M059J (cell line): Measurements from ENCODE around the gene ARHGEF1. TPM values are rescaled to one million over a fixed set of nuclear protein-coding genes. Genes with fewer than 3 reads are reported as not detected.

Experiments
- DNase-seq: peaks from one replicate; pipeline ENCODE4 v3.0.0-alpha.2; 2012; ENCODE audit warnings: low read depth
- total RNA-seq: library from RNA; depleted of rRNA; stranded (reverse); fragments of >200 nt; shearing (Covaris generic); gene quantifications from 2 replicates; pipeline ENCODE4 v1.2.3, GENCODE V29; 2014

ARHGEF1 gene
- total RNA-seq, 1 experiment from 2014 or later = 41.7 TPM

GRCh38 chr19:41918095-41918494 lies 35.1 kb downstream of the ARHGEF1 start:
- DNase-seq = no peak

- DNase-seq = no peak
Observed at GRCh38 chr19:41918653-41919244, 35.8 kb downstream of the ARHGEF1 start.

- DNase-seq = no peak
Observed at GRCh38 chr19:41919948-41920712, 37.1 kb downstream of the ARHGEF1 start.

- DNase-seq = no peak
Observed at GRCh38 chr19:41920882-41921576, 38.0 kb downstream of the ARHGEF1 start.

GRCh38 chr19:41921577-41922576 lies 38.9 kb downstream of the ARHGEF1 start:
- DNase-seq = no peak

- DNase-seq = no peak
Observed at GRCh38 chr19:41922585-41922984, 39.6 kb downstream of the ARHGEF1 start.

- no peak for DNase-seq
Observed at GRCh38 chr19:41923045-41923788, 40.2 kb downstream of the ARHGEF1 start.

GRCh38 chr19:41924151-41925145 lies 41.5 kb downstream of the ARHGEF1 start:
- no peak for DNase-seq

- no peak for DNase-seq
Observed at GRCh38 chr19:41925208-41926003, 42.4 kb downstream of the ARHGEF1 start.

- no peak for DNase-seq
Observed at GRCh38 chr19:41926028-41926762, 43.2 kb downstream of the ARHGEF1 start.

GRCh38 chr19:41926763-41927496 lies 43.9 kb downstream of the ARHGEF1 start:
- DNase-seq = no peak

GRCh38 chr19:41927497-41928192 lies 44.7 kb downstream of the ARHGEF1 start:
- DNase-seq = no peak

GRCh38 chr19:41928221-41928683 lies 45.3 kb downstream of the ARHGEF1 start, which contains the start of gene ERFL:
ERFL (minus strand) TSS chr19:41928449; CDS start chr19:41912919, 15,530 bp downstream.
- DNase-seq = no peak

- no peak for DNase-seq
Observed at GRCh38 chr19:41928754-41929535, 46.0 kb downstream of the ARHGEF1 start.

- no peak for DNase-seq
Observed at GRCh38 chr19:41929536-41930071, 46.6 kb downstream of the ARHGEF1 start.
